ENCODE measurements around the gene NAALADL1. TPM values are rescaled to one million over a fixed set of nuclear protein-coding genes. Genes with fewer than 3 reads are reported as not detected.

Gene NAALADL1
- total and polyA plus RNA-seq, 9 of the 15 experiments (the other 6 are each of a cell fraction or from before 2014, with no cell fraction given): 0.06 to 0.72 (median 0.22) TPM; not detected in 4

GRCh38 chr11:65013888-65014725 lies 44.2 kb downstream of the NAALADL1 start, which contains the start of gene ARL2:
Gene ARL2, plus strand, starts transcription at chr11:65014160. Its CDS starts 48 bp downstream, at chr11:65014208.
- no peak for FAIRE-seq
- peak; percentile 64 for TF ChIP-seq NFIC (IDR thresholded peaks at IDR 0.05)
- 0 out of 2 replicates have a peak, but pooled peaks have one; percentile 27 for TF ChIP-seq SRSF1 (IDR thresholded peaks at IDR 0.05; ENCODE audit: low read depth, low read length)
- TF ChIP-seq, protein P1, sequence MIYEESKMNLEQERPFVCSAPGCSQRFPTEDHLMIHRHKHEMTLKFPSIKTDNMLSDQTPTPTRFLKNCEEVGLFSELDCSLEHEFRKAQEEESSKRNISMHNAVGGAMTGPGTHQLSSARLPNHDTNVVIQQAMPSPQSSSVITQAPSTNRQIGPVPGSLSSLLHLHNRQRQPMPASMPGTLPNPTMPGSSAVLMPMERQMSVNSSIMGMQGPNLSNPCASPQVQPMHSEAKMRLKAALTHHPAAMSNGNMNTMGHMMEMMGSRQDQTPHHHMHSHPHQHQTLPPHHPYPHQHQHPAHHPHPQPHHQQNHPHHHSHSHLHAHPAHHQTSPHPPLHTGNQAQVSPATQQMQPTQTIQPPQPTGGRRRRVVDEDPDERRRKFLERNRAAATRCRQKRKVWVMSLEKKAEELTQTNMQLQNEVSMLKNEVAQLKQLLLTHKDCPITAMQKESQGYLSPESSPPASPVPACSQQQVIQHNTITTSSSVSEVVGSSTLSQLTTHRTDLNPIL (CRISPR knock-in tag; IDR thresholded peaks at IDR 0.05): no peak
- no peak for TF ChIP-seq ZNF551 (CRISPR knock-in tag; IDR thresholded peaks at IDR 0.05)
- TF ChIP-seq ARHGAP35 (IDR thresholded peaks at IDR 0.05; ENCODE audit: partially characterized antibody): no peak
- no peak for TF ChIP-seq ZBTB26 (CRISPR knock-in tag; IDR thresholded peaks at IDR 0.05)
- TF ChIP-seq CAMTA2 (CRISPR knock-in tag; conservative IDR thresholded peaks at IDR 0.05): no peak
- peak; percentile 96 for TF ChIP-seq RBFOX2 (IDR thresholded peaks at IDR 0.05; ENCODE audit: low read depth, low read length)
- TF ChIP-seq POLR2AphosphoS5 (IDR thresholded peaks at IDR 0.05; ENCODE audit: control insufficient read depth, insufficient read depth, low read depth, low read length): no peak; the same call in 1 of the 2 replicates
- peak; percentile 69 for TF ChIP-seq TARDBP (IDR thresholded peaks at IDR 0.05)
- TF ChIP-seq, protein P2, sequence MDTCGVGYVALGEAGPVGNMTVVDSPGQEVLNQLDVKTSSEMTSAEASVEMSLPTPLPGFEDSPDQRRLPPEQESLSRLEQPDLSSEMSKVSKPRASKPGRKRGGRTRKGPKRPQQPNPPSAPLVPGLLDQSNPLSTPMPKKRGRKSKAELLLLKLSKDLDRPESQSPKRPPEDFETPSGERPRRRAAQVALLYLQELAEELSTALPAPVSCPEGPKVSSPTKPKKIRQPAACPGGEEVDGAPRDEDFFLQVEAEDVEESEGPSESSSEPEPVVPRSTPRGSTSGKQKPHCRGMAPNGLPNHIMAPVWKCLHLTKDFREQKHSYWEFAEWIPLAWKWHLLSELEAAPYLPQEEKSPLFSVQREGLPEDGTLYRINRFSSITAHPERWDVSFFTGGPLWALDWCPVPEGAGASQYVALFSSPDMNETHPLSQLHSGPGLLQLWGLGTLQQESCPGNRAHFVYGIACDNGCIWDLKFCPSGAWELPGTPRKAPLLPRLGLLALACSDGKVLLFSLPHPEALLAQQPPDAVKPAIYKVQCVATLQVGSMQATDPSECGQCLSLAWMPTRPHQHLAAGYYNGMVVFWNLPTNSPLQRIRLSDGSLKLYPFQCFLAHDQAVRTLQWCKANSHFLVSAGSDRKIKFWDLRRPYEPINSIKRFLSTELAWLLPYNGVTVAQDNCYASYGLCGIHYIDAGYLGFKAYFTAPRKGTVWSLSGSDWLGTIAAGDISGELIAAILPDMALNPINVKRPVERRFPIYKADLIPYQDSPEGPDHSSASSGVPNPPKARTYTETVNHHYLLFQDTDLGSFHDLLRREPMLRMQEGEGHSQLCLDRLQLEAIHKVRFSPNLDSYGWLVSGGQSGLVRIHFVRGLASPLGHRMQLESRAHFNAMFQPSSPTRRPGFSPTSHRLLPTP (IDR thresholded peaks at IDR 0.05; ENCODE audit: borderline replicate concordance, extremely low read depth, insufficient read length): no peak
- TF ChIP-seq ZNF436 (CRISPR knock-in tag; IDR thresholded peaks at IDR 0.05): no peak
- TF ChIP-seq CXXC5 (CRISPR knock-in tag; IDR thresholded peaks at IDR 0.05): peak; percentile 96

More at GRCh38 chr11:65013888-65014725, 44.2 kb downstream of the NAALADL1 start, which contains the start of gene ARL2:
- ATAC-seq (peak; percentile 86), DNase-seq (ENCODE audit: extremely low read depth in 1 of 4, low spot score in 3 of 4) (peak; percentile 90 to 95 (median 92))
- Histone ChIP-seq H3K9me1 (ENCODE audit: control insufficient read depth, insufficient read depth, low read length) (peaks cover 4% of the 10 kb centered on the region), H2AFZ (ENCODE audit: low read depth, low read length) (peak within 1 kb of the TSS; percentile 99), H3K9ac (ENCODE audit: insufficient read depth in 1 of 2, low read depth in 2 of 2, low read length in 2 of 2) (peak within 1 kb of the TSS; percentile 91 to 97), H3K27me3 (ENCODE audit: control insufficient read depth in 2 of 2, insufficient read depth in 2 of 2, low read length in 2 of 2) (no peaks in the 10 kb centered on the region), H3K4me3 (peak within 1 kb of the TSS; percentile 67), H3K79me2 (ENCODE audit: control insufficient read depth, insufficient read depth, low read length) (peaks cover 25% of the 10 kb centered on the region), H3K27ac (ENCODE audit: extremely low read depth, low read depth, low read length) (peak within 1 kb of the TSS; percentile 93), H3K4me1 (replicated peaks in 1 of 2; ENCODE audit: control insufficient read depth in 2 of 2, insufficient read depth in 2 of 2, low read length in 2 of 2) (peaks cover 10 to 39% of the 10 kb centered on the region in 2 experiments; a peak in 4 of 5 replicates), H3K4me2 (ENCODE audit: insufficient read depth, low read length) (peak within 1 kb of the TSS; percentile 98), H4K20me1 (replicated peaks; ENCODE audit: control insufficient read depth, insufficient read depth, low read length) (no peaks in the 10 kb centered on the region), H3K9me3 (replicated peaks; ENCODE audit: control insufficient read depth, insufficient read depth, low read depth, low read length) (no peaks in the 10 kb centered on the region; the same call in 1 of the 2 replicates), H3K36me3 (ENCODE audit: control insufficient read depth, insufficient read depth, low read length) (peaks cover 22% of the 10 kb centered on the region; the same call in 2 of the 3 replicates)
- TSS peak; percentile 71 for BruUV-seq (replicated peaks)
- in situ Hi-C loops (cut with MboI): no loop called here
- ChIA-PET POLR2A (interaction anchor here (0.6 to 2.3 kb wide), 17 partner anchors 11 to 454 kb away, joined by 3 to 19 read pairs (median 4); partner anchors contain the start of genes BATF2, SAC3D1, TM7SF2 and ZNHIT2), CTCF (ENCODE audit: low intra/inter-chr PET ratio) (interaction anchor here (0.6 to 2.3 kb wide), 14 partner anchors 27 to 543 kb away, joined by 3 to 18 read pairs (median 4); partner anchors contain the start of genes ATG2A, CAPN1, CDC42BPG and TM7SF2)
- intact Hi-C loops (cut with micrococcal nuclease): loop anchor here (1.0 to 5.0 kb wide), 6 partner anchors 27 to 167 kb away; partner anchors contain the start of genes SAC3D1, TM7SF2 and ZNHIT2
- WGBS (ENCODE audit: insufficient coverage, low coverage, missing lambda C conversion rate): 1% methylated on average over 31 of the region's 96 CpGs

Measured in K562 (cell line).